HepG2 (cell line): Measurements from ENCODE around the gene BCLAF1. TPM values are rescaled to one million over a fixed set of nuclear protein-coding genes. Genes with fewer than 3 reads are reported as not detected.

ENCODE experiments used
- ARID2 ChIP-seq: sonication (generic); formaldehyde crosslinking; IDR thresholded peaks from 2 replicates; pipeline ENCODE4 v1.8.1; 2022; ENCODE audit warnings: mild to moderate bottlenecking, missing genetic modification reagents, borderline replicate concordance
- EEA1 ChIP-seq: sonication (generic); formaldehyde crosslinking; IDR thresholded peaks from 2 replicates; pipeline ENCODE4 v1.5.1; 2020; ENCODE audit warnings: mild to moderate bottlenecking, missing genetic modification reagents, borderline replicate concordance
- NKX3-1 ChIP-seq: sonication (generic); formaldehyde crosslinking; IDR thresholded peaks from 2 replicates; pipeline ENCODE4 v1.5.0; 2020; ENCODE audit warnings: missing genetic modification reagents
- RFX3 ChIP-seq: IDR thresholded peaks from 2 replicates; pipeline ENCODE4 v1.6.1; 2016; ENCODE audit warnings: missing biosample characterization, missing genetic modification reagents
- SRSF4 ChIP-seq: fragments of 200-400 bp; formaldehyde crosslinking; IDR thresholded peaks from one replicate; pipeline ENCODE4 v1.6.1; 2018; ENCODE audit warnings: mild to moderate bottlenecking, low read depth, low read length, moderate library complexity; ENCODE audit not compliant: poor library complexity, severe bottlenecking
- THRA ChIP-seq: sonication (generic); formaldehyde crosslinking; IDR thresholded peaks from 2 replicates; pipeline ENCODE4 v1.4.0; 2020; ENCODE audit warnings: missing genetic modification reagents, borderline replicate concordance
- ZBED4 ChIP-seq: sonication (generic); formaldehyde crosslinking; IDR thresholded peaks from 2 replicates; pipeline ENCODE4 v1.4.0; 2020; ENCODE audit warnings: missing genetic modification reagents, borderline replicate concordance
- ZBTB10 ChIP-seq: sonication (generic); formaldehyde crosslinking; IDR thresholded peaks from 2 replicates; pipeline ENCODE4 v1.4.0; 2020; ENCODE audit warnings: missing genetic modification reagents, borderline replicate concordance
- ZNF101 ChIP-seq: sonication (generic); formaldehyde crosslinking; IDR thresholded peaks from 2 replicates; pipeline ENCODE4 v1.4.0; 2020; ENCODE audit warnings: mild to moderate bottlenecking, low read depth, missing genetic modification reagents, borderline replicate concordance
- ZNF24 ChIP-seq: fragments of 450-650 bp; IDR thresholded peaks from 2 replicates; pipeline ENCODE4 v1.6.1; 2017; ENCODE audit warnings: antibody characterized with exemption, mild to moderate bottlenecking
- ZNF557 ChIP-seq: sonication (generic); formaldehyde crosslinking; IDR thresholded peaks from 2 replicates; pipeline ENCODE4 v1.4.0; 2020; ENCODE audit warnings: missing genetic modification reagents
- ZNF660 ChIP-seq: sonication (generic); formaldehyde crosslinking; IDR thresholded peaks from 2 replicates; pipeline ENCODE4 v1.5.1; 2020; ENCODE audit warnings: mild to moderate bottlenecking, low read depth, missing genetic modification reagents, borderline replicate concordance
- ZSCAN5A ChIP-seq: sonication (generic); formaldehyde crosslinking; IDR thresholded peaks from 2 replicates; pipeline ENCODE4 v1.8.0; 2022; ENCODE audit warnings: mild to moderate bottlenecking, missing genetic modification reagents, borderline replicate concordance
- polyA plus RNA-seq, 8 experiments: library from polyadenylated mRNA; depleted of rRNA in 3 of 8; stranded (reverse) in 7 of 8; unstranded in 1 of 8; fragments of >200 nt; fragmentation: Illumina TruSeq in 4 of 8; extraction: Trizol in 4 of 8; gene quantifications; 2 replicates each; pipeline versions ENCODE4 v1.2.1 to v1.2.3, GENCODE V29; 2011 to 2016; ENCODE audit warnings: low read depth in 4 of 8, missing spikeins in 1 of 8, mixed read lengths in 1 of 8; ENCODE audit not compliant: insufficient read depth in 1 of 8
- total RNA-seq, 5 experiments: library from RNA; depleted of rRNA; stranded (reverse); fragments of >200 nt; fragmentation: Illumina TruSeq; extraction: Trizol; gene quantifications; 2 replicates each; pipeline ENCODE4 v1.2.3, GENCODE V29; 2016; ENCODE audit warnings: low read depth in 1 of 5

BCLAF1 gene
- total and polyA plus RNA-seq, 2 of the 13 experiments (the other 11 are each of a cell fraction or from before 2014, with no cell fraction given), result 55.3 to 292 TPM

- TF ChIP-seq ZBTB10 (CRISPR knock-in tag) (no peak), ZNF660 (CRISPR knock-in tag) (no peak), SRSF4 (no peak), ZNF557 (CRISPR knock-in tag) (0 out of 2 replicates have a peak, but pooled peaks have one; percentile 52), RFX3 (CRISPR knock-in tag) (peak; percentile 67), ARID2 (CRISPR knock-in tag) (peak; percentile 90; the same call in 1 of the 2 replicates), ZNF101 (no peak), ZBED4 (peak; percentile 23; the same call in 1 of the 2 replicates), EEA1 (CRISPR knock-in tag) (peak; percentile 65; the same call in 1 of the 2 replicates), NKX3-1 (peak; percentile 41; the same call in 1 of the 2 replicates), THRA (no peak; the same call in 1 of the 2 replicates), ZSCAN5A (CRISPR knock-in tag) (0 out of 2 replicates have a peak, but pooled peaks have one; percentile 44), ZNF24 (0 out of 2 replicates have a peak, but pooled peaks have one; percentile 30)
These were observed 900 bp downstream of the BCLAF1 start (continued) for GRCh38 chr6:136288566-136289326.
